NCI-H1417 treated with DMSO at 0.1 percent for 48 hours (cell line): ENCODE data around the gene PEX7.
"Not testable (repeated sequence)": the region's sequence is repeated elsewhere in the genome, so short reads cannot be mapped to it uniquely, and the experiment has no call there.

Source experiments
- DNase-seq: peaks from one replicate; lab custom pipeline; 2025; lab: John Stamatoyannopoulos, UW

The PEX7 gene

DNA sequence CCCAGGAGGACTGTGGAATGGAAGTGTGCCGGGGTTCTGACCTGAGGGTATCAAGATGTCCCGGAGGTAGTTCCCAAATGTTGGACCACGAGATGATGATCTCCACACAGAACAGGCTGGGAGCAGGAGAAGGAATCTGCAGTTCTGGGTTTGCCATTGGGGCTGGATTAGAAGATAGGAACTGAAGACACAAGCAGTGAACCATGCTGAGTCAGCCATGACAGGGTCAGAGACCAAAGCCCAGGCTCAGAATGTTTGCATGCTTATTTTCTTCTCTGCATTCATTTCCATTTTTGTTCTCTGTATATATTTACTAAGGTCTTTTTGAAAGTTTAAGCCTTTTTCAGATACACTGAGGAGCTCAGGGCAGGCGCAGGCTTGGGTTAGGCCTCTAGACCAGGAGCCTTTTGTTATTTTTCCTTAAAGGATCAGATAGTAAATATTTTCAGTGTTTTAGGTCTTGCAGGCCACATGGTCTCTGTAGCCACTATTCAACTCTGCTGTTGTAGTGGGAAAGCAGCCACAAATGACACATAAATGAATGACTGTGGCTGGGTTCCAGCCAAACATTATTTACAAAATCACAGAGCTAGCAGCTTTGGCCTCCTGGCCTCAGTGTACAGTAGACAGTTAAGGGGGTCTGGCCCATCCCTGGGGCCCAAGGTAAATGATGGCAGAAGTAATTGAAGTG is 128.2 kb downstream of the PEX7 start:
- no peak for DNase-seq

DNA sequence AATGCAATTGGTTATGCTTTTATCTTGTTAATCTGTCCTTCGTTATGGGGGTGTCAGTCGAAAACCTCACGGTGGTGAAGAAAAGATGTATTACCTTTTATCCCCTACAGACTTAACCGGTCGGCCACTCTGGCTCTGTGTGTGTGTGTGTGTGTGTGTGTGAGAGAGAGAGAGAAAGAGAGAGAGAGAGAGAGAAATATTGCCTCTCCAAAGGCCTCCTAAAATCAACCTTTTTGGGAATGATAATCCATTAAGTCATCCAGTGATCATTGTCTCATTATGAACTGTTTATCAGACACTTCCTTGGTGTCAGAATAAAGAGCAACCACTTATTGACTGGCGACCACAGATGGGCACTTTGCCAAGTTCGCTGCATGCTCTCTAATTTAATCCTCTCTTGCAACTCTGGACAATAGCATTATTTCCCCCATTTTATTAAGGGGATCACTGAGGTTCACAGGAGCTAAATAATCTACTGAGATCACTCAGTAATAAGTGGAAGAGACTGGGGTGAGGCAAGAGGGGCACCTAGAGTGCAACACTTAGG is 130.4 kb downstream of the PEX7 start:
- DNase-seq = peak; percentile 59

DNA sequence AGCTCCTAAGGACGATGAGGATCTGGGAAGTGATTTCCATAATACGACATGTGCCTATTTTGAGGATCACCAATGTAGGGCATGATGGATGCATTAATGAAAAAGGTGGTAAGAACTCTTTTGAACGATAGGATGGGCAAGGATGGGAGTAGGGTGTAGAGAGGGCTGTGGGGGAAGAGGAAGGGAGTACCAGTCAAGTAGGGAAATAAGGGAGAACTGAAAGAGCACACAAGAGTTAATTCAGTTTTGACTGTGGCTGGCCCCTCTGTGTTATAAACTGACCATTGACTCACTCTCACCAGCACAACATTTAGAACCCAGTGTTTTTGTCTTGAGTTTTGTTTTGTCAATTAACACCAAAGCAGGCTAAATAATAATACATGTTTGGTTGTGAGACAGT is 132.7 kb downstream of the PEX7 start:
- no peak for DNase-seq

DNA sequence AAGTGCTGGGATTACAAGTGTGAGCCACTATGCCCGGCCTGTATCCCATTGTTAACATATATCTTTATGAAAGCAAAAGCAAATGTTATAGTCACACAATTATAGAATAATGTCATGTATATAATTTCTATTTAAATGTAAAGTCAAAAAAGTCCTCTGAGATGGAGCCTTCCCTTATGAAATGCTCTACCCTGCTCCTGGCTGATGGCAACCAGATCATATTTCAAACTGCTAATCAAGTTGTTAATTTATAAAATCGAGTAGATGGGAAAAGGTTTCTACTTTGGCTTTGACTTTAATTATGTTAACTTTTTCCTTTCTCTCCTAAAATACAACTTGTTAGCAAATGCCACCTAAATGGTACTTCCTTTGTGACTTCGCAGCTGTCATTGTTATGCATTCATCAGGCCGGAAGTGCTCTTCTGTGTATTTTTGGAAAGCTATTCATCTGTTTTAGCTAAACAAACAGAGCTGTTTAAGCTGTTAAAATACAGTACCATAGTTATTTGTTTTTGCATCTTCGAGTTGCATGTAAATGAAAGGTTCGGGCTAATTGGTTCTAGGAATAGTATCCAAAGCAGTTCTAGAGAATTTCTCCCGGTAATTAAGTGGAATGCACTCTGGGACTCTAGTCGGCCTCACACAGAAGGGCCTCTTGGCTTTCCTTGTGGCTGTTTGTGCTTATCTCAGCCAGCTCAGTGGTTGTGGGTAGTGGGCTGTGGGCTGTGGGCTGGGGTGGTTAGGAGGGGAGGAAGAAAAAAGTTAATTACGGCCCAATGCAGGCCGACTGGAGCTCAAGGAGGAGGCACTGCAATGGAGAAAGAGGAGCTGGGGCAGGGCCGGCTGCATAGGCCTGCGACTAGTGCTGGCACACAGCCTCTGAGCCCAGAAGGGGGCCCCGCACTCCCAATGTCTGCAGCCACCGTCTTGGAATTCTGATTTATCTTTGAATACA is 134.5 kb downstream of the PEX7 start:
- DNase-seq = peak; percentile 76

DNA sequence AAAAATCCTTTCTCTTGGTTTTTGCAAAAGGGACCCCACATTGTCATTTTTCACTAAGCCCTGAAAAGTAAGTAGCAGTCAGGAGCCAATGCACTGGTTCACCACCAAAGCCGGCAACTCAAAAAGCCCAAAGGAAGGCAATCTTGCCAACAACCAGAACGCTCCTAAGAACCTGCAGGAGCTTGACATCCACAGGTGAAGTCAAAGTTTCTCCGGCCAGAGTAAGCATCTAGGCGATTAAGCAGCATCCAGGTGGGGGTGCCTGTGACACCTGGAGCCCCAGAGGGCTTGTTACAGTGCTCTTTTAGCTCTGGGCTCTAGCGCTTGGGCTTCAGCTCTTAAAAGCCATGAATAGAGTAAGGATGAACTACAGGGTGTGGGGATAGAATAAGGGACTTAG is 135.8 kb downstream of the PEX7 start:
- no peak for DNase-seq

DNA sequence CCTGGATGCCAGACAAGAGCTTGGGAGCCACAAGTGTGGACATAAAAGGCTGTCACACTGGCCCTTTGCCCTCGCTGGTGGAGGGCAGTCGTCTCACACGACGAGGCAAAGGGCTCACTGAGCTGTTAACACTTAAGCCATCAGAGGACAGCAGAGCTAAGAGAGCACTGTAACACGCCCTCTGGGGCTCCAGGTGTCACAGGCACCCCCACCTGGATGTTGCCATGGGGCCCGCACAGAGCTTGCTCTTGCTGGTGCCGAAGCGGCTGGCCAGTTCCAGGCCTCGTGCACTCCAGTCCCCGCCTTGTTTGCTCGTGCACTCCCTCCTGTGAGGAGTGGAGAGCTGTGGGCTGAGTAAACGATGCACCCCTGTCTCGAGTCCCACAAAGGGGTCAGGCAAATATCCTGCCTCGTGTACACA is 137.1 kb downstream of the PEX7 start:
- peak; percentile 87 for DNase-seq

DNA sequence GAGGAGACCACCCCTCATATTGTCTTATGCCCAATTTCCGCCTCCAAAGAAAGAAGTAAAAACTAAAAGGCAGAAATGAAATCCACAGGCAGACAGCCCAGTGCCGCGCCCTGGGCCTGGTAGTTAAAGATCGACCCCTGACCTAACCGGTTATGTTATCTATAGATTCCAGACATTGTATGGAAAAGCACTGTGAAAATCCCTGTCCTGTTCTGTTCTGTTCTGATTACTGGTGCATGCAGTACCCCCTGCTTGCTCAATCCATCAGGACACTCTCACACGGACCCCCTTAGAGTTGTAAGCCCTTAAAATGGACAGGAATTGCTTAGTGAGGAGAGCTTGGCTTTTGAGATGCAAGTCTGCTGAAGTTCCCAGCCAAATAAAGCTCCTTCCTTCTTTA is 137.5 kb downstream of the PEX7 start:
- DNase-seq = not testable (repeated sequence)

DNA sequence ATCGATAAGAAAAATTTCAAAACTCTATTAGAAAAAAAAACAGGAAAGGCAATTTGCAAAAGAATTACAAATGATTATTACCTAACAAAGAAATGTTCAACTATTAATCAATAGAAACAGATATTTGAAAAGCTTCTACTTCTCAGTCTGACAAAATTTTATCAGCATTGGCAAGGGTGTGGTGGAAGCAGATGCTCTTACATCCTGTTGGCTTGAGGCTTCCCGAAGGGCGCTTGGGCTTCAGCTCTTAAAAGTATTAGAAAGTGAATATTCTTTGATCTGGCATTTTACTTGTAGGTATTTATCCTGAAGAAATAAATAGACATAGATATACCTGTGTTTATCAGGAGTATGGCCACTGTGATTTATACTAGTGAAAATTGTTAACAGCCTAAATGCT is 138.4 kb downstream of the PEX7 start:
- no peak for DNase-seq

DNA sequence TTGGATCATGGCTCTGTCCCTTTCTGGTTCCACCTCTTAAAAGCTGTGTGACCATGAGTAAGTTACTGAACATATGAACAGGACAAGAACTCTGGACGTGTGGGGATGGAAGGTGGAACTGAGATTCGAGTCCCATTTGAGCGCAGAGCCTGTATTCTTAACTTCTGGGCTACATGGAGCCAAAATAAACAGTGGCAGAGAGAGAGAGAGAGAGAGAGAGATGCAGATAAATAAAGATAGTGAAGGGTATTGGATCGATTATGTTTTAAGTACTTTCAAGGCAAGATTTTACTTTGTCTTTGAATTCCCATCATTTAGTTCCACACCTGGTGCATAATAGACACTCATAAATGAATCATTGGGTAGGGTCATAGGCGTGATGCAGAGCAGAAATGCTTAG is 139.5 kb downstream of the PEX7 start:
- no peak for DNase-seq

DNA sequence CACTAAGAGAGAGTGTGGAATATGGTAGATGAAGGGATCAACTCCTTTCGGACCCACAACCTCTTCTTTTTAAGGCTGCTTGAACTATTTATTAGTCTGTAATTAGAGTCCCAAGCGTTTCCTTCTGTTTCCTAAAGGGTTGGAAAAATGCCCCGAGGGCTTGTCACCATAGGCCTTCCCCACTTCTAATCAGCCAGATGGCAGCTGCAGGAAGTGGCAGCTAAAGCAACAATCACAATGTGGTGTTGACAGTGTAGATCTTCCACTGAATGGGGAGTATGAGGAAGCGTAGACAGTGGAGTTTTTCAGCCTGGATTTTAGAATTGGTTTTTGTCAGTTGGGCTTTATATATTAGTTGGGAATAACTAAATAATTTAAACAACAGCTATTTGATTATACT is 140.3 kb downstream of the PEX7 start:
- peak; percentile 92 for DNase-seq

DNA sequence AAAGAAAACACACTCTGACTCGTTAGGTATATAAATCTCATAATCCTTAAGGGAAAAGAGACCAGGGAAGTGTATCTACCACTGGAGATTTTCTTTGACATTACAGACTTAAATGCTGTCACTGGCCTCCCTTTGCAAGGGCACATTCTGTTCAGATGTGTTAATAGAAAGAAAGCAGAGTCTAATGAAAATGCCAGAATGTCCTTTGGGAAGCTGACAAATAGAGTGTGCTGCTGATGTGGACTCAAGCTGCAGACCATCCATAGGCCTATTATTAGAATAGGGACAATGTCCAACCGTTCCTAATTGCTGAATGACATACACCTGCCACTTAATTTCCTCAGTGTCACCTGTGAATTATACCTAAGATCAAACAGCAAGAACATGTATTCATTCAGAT is 140.9 kb downstream of the PEX7 start:
- DNase-seq = peak; percentile 84
